IPS-15b (cell line): ENCODE measurements around the gene ITGB2.

Experiments
- H3K27me3 ChIP-seq: one replicate; pipeline ENCODE4 v1.6.1; 2013; ENCODE audit warnings: low read length; ENCODE audit not compliant: control insufficient read depth, insufficient read depth
- H3K36me3 ChIP-seq: one replicate; pipeline ENCODE4 v1.6.1; 2013; ENCODE audit warnings: low read length; ENCODE audit not compliant: control insufficient read depth, insufficient read depth
- H3K4me1 ChIP-seq: one replicate; pipeline ENCODE4 v1.6.1; 2013; ENCODE audit warnings: mild to moderate bottlenecking, low read length; ENCODE audit not compliant: control insufficient read depth, insufficient read depth
- H3K4me3 ChIP-seq: one replicate; pipeline ENCODE4 v1.5.1; 2013; ENCODE audit warnings: low read depth, low read length
- H3K9ac ChIP-seq: one replicate; pipeline ENCODE4 v1.6.1; 2013; ENCODE audit warnings: low read depth, mild to moderate bottlenecking, low read length
- H3K9me3 ChIP-seq: one replicate; pipeline ENCODE4 v1.6.1; 2013; ENCODE audit warnings: mild to moderate bottlenecking, low read length; ENCODE audit not compliant: control insufficient read depth, insufficient read depth

The ITGB2 gene

DNA sequence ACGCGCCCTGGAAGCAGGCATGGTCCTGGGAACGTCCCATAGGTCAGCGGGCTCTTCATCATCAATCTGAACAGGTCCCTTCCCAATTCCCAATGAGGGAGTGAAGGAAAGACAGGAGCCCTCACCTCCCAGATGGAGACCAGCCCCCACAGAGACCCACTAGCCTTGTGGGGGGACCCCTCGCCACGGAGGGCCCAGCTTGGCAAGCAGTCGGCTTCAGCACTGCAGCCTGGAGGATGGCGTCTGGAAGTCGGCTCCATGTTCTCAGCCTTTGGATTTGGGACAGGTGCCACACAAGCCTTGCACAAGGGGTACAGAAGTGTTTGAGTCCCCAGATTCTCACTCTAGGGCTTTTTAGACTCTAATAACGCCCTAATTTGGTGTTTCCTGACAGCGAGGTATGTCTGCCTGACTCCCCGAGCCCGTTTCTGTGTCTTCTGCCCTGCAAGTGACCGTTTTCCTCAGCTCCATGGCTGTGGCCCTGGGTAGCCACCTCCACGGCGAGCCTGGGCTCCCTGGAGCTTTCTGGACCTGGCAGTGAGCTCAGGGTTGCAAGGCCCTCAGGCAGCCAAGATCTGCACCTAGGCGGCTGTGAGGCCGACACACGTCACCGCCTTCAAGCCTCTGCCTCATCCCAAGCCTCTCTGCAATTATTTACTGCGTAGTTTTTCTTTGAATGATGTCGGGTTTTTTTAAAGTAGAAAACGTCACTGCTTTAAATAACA is 77.8 kb downstream of the ITGB2 start:
- no peaks in the 10 kb centered on the region for H3K36me3 ChIP-seq
- no peak overlapping the region for H3K4me3 ChIP-seq
- H3K9ac ChIP-seq, result no peak overlapping the region
- H3K4me1 ChIP-seq, result peaks cover 8% of the 10 kb centered on the region
- H3K9me3 ChIP-seq, result no peaks in the 10 kb centered on the region
- no peaks in the 10 kb centered on the region for H3K27me3 ChIP-seq

DNA sequence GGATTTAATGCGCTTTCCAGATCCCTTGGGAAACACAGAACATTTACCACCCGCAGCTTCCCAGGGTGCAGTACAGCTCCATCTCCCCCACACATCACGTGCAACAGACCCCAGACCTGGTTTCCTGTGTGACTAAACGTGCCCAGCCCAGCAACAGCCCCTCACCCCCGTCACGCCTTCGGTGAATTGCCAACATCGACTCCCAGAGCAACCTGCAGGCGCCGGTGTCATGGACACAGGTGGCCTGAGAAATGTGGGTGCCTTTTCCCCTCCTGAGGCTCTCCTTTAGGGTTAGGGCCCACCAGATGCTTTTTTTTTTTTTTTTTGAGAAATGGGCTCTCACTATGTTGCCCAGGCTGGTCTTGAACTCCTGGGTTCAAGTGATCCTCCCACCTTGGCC is 78.6 kb downstream of the ITGB2 start:
- H3K4me1 ChIP-seq, result peaks cover 8% of the 10 kb centered on the region
- H3K4me3 ChIP-seq, result no peak overlapping the region
- H3K27me3 ChIP-seq, result no peaks in the 10 kb centered on the region
- H3K9me3 ChIP-seq, result no peaks in the 10 kb centered on the region
- H3K36me3 ChIP-seq, result no peaks in the 10 kb centered on the region
- H3K9ac ChIP-seq, result no peak overlapping the region

DNA sequence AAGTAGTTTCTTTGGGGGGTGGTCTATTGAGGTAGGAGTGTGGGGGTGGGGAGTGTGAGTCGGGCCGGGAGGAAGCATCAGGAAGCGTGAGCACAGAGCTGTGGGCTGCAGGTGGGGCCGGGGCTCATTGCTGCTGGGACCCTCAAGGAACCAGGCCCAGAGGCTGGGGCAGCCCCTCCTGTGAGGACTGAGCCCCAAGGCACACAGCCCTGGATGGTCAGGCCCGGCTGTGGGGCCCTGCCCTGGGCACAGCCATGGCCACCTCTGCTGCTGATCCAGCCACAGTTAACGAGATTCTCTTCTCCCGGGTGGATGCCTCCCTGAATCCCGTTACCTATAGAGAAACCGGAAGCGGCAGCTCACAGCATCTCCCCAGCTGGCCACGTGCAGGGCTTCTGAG is 79.9 kb downstream of the ITGB2 start:
- no peak overlapping the region for H3K4me3 ChIP-seq
- H3K27me3 ChIP-seq, result no peaks in the 10 kb centered on the region
- peaks cover 5% of the 10 kb centered on the region for H3K4me1 ChIP-seq
- H3K9me3 ChIP-seq, result no peaks in the 10 kb centered on the region
- no peaks in the 10 kb centered on the region for H3K36me3 ChIP-seq
- no peak overlapping the region for H3K9ac ChIP-seq

DNA sequence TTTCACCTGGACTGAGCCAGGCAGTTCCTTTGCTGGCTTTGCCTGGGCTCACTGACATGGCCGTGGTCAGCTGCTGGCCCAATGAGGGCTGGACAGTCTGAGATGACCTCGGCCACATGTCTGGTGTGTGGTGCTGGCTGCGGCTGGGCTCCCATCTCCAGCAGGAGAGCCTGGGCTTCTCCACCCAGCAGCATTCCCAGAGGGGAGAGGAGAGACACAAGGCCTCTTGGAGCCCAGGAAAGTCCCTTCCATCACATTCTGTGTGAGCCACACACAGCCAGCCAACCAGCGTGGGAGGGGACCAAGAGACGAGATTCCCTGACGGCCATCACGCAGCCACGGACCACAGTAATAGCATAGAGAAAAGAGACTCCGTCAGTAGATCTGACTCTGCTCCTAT is 81.7 kb downstream of the ITGB2 start:
- H3K4me3 ChIP-seq, result no peak overlapping the region
- H3K9ac ChIP-seq, result no peak overlapping the region
- no peaks in the 10 kb centered on the region for H3K36me3 ChIP-seq
- H3K27me3 ChIP-seq, result no peaks in the 10 kb centered on the region
- H3K4me1 ChIP-seq, result no peaks in the 10 kb centered on the region
- no peaks in the 10 kb centered on the region for H3K9me3 ChIP-seq

DNA sequence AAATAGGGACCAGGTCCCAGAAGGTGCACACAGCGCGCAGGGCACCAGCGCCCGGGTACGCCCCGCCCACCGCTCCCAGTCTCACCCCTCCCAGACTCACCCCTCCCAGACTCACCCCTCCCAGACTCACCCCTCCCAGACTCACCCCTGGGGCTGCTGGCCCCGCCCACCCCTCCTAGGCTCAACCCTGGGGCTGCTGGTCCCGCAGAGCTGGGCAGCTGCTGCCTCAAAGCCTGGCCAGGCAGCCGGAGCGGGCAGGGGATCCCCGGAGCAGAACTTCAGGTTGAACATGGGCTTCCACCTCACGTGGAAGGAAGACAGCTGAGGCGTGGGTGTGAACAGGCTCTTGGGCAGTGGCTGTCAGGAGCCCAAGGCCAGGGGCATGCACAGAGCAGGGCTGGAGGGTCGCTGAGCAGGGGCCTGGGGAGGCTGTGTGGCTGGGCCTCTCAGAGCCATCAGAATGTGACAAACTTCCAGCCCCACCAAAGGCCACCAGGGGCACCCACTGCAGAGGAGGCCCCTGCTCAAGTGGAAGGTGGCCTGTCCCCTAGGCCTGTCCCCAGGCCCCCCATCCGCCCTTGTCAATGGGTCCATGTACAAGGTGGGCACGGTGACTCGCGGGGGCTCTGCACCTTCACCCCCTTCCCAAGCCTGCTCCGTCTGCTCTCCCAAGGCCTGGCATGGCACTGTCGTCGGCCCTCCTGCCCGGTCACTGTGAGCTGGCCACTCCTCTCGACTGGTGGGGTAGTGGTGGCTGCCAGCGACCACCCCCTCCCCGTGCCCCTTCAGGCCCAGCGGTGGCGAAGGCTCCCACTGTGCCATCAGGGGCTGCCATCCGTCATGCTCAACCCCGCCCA is 82.4 kb downstream of the ITGB2 start:
- no peak overlapping the region for H3K4me3 ChIP-seq
- H3K4me1 ChIP-seq, result no peaks in the 10 kb centered on the region
- H3K27me3 ChIP-seq, result no peaks in the 10 kb centered on the region
- no peaks in the 10 kb centered on the region for H3K9me3 ChIP-seq
- H3K9ac ChIP-seq, result no peak overlapping the region
- H3K36me3 ChIP-seq, result no peaks in the 10 kb centered on the region

DNA sequence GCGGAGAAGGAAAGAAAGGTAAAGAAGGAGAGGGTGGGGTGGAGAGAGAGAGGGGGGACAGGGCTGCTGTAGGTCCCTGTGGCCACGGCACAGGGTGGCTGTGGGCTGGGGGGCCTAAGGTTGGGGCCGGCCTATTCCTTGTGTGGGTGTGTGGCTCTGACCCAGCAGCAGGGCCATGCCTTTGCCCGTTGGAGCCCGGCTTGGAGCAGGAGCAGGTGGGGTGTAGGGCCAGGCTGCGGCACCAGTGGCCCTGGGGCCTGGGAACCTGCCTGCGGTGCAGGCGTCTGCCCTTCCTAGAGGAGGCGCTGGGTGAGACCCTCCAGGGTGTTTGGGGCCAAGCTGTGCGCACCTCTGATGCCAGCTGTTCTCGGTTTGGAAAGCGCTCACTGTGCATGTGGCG is 83.2 kb downstream of the ITGB2 start:
- Histone ChIP-seq H3K4me1 (no peaks in the 10 kb centered on the region), H3K27me3 (no peaks in the 10 kb centered on the region), H3K36me3 (no peaks in the 10 kb centered on the region), H3K4me3 (no peak overlapping the region), H3K9ac (no peak overlapping the region), H3K9me3 (no peaks in the 10 kb centered on the region)

DNA sequence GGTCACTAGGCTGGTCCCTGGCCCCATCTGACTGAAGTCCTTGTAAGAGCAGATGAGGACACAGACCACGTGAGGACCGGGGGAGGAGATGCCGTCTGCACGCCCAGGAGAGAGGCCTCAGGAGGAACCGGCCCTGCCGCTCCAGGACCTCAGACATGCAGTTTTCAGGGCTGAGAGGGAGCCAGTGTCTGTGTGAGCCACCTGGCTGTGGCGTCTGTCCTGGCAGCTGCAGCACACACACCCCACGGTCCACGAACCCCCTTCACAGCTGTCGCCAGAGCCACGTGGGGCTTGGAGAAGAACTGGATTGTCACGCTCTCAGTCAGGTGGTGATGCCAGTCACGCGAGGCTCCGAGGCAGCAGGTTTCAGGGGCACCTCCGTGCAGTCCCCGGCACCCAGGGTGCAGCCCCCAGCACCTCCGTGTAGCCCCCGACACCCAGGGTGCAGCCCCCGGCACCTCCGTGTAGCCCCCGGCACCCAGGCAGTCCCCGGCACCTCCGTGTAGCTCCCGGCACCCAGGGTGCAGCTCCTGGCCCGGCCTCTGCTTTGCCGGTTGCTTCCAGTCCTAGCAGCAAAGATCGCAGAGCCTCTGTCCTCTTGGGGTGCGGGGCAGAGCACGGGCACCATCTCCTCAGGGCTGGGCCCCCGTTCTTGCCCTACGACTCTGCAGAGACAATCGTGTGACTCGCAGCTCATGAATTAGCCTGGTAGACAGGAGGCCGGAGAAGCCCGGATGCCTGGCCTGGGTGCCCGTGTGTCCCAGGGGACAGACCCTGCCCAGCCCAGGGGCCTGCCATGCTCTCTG is 83.8 kb downstream of the ITGB2 start:
- H3K4me3 ChIP-seq, result no peak overlapping the region
- H3K27me3 ChIP-seq, result no peaks in the 10 kb centered on the region
- no peaks in the 10 kb centered on the region for H3K4me1 ChIP-seq
- H3K9ac ChIP-seq, result no peak overlapping the region
- no peaks in the 10 kb centered on the region for H3K36me3 ChIP-seq
- H3K9me3 ChIP-seq, result no peaks in the 10 kb centered on the region

DNA sequence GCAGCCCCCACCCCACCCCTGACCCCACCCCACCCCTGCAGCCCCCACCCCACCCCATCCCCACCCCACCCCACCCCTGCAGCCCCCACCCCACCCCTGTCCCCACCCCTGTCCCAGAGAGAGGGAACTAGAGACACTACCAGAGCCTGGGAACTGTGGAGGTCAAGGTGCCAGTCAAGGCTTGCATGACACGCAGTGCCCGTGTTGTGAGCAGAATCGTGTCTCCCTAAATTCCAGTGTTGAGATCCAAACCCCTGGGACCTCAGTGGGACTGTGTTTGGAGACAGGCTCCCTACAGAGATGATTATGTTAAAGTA is 84.4 kb downstream of the ITGB2 start:
- no peaks in the 10 kb centered on the region for H3K9me3 ChIP-seq
- H3K27me3 ChIP-seq, result no peaks in the 10 kb centered on the region
- no peaks in the 10 kb centered on the region for H3K4me1 ChIP-seq
- H3K9ac ChIP-seq, result no peak overlapping the region
- no peak overlapping the region for H3K4me3 ChIP-seq
- H3K36me3 ChIP-seq, result no peaks in the 10 kb centered on the region
